GM08714 (cell line): ENCODE results near the gene PCGF1.
"Not testable (repeated sequence)": the region's sequence is repeated elsewhere in the genome, so short reads cannot be mapped to it uniquely, and the experiment has no call there.

ENCODE experiments used
- H3K4me3 ChIP-seq: fragments of 200-500 bp; sonication (Bioruptor generic); 2 replicates; pipeline ENCODE4 v1.5.1; 2014; ENCODE audit warnings: mild to moderate bottlenecking, low read length, inconsistent platforms
- ZNF274 ChIP-seq: IDR thresholded peaks from 2 replicates; pipeline ENCODE4 v1.6.1; 2012; ENCODE audit warnings: mild to moderate bottlenecking, low read depth, low read length

Gene PCGF1

DNA sequence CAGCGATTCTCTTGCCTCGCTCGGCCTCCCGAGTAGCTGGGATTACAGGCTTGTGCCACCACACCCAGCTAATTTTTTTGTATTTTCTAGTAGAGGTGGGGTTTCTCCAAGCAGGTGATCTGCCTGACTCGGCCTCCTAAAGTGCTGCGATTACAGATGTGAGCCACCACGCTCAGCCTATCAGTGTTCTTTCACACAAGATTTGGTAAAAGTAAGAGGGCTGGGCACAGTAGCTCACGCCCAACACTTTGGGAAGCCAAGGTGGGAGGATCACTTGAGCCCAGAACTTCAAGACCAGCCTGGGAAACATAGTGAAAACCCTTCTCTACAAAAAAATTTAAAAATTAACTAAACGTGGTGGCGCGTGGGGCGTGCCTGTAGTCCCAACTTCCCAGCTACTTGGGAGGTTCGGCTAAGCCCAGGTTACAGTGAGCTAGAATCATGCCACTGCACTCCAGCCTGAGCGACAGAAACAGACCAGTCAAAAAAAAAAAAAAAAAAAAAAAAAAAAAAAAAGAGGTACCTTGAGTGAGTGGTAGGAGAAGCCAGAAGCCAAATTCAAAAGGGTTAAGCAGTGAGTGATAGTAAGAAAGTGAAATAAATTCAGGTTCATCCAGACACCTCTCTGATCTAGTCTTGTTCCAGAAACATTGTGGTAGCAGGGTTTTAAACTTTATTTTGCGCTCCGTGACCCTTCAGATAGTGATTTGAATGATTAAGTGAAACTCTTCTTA, 36.0 kb downstream of the PCGF1 start:
- H3K4me3 ChIP-seq = peak overlapping the region; percentile 69
- no peak for TF ChIP-seq ZNF274

- H3K4me3 ChIP-seq = not testable (repeated sequence)
These were observed 36.8 kb downstream of the PCGF1 start for GRCh38 chr2:74470742-74471141.

DNA sequence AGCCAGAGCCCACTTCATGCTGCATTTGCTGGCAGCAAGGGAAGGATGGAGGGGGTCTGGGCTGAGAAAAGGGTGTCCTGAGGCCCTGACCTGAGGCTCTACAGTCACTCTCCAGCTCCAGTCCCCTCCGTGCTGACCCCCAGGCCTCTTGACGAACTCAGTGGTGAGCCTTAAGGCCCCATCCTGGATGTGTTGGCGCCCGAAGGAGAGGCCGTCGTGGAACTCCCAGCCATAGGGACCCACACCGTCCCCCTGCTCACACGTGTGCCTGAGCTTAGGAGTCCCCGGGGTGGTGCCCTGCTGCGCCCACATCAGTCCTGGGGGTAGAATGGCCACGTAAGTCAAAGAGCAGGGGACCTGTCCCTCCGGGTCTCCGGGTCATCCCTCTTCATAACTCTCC, 43.1 kb downstream of the PCGF1 start:
- H3K4me3 ChIP-seq = peak overlapping the region; percentile 68
- no peak for TF ChIP-seq ZNF274

DNA sequence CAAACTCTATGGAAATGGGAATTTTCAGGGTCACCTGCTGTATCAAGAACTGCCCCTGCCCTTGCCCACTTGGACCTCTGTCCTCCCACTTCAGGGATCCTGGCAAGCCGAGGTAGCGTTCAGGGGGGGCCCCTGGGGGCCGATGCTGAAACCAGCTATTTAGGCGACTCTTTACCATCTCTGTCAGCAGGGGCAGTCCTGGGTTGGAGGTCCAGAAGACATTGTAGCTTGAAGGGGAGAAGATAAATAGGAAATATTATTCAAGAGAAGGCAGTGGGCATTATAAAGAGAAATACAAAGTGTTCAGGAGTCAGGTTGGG, 44.7 kb downstream of the PCGF1 start:
- no peak for TF ChIP-seq ZNF274
- H3K4me3 ChIP-seq = no peak overlapping the region

DNA sequence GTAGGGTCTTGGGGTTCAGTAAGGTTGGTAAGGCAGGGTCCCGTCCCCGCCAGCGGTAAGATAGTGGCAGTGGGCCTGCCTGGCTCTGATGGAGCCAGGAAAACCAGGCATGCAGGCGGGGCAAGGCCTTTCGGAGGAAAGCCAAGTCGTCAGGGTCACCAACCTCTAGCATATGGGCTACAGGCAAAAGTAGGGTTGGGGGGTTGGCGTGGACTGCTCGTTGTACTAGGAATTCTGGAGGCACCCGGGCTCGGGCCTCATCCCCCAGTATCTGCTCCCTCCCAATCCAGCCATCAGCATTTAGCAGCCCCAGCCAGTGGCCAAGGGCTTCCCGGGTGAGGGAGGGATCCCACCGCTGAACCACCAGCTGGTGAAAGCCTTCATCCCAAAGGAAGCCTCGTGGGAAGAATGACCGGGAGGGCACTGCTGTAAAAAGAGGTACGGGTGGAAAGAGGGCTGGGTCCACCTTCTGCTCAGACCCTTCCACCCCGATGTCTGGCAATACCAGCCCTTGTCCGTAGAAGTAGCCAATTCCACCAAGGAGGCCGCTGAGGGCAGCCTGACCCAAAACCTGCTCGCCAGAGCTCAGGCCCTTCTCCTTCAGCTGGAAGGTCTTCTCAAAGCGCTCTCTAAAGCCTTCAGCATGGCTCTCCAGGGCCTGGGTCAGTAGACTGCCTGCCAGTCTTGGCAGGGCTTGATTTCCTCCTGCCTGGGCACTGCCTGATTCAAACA, 45.3 kb downstream of the PCGF1 start:
- no peak for TF ChIP-seq ZNF274
- no peak overlapping the region for H3K4me3 ChIP-seq

- H3K4me3 ChIP-seq = no peak overlapping the region
- TF ChIP-seq ZNF274 = no peak
These were observed 46.1 kb downstream of the PCGF1 start for GRCh38 chr2:74461187-74462053.

- not testable (repeated sequence) for H3K4me3 ChIP-seq
These were observed 47.3 kb downstream of the PCGF1 start for GRCh38 chr2:74460187-74460586.

DNA sequence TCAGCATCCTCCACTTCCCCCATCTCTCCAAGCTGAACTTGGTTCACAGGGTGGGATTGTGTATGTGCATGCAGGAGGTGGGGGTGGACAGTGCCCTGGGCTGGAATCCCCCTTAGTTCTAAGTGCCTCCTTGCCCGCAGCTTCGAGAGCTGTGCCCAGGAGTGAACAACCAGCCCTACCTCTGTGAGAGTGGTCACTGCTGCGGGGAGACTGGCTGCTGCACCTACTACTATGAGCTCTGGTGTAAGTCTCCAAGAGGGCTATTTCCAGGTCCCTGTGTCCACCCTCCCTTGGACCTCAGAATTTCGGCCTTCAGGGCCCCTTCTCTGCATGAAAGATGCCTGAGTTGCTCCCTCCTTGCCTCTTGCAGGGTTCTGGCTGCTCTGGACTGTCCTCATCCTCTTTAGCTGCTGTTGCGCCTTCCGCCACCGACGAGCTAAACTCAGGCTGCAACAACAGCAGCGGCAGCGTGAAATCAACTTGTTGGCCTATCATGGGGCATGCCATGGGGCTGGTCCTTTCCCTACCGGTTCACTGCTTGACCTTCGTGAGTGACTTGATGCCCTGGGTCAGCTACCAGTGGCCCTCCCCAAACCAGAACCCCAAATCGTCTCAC, 47.9 kb downstream of the PCGF1 start:
- peak overlapping the region; percentile 81 for H3K4me3 ChIP-seq

GRCh38 chr2:74458938-74459363, 48.5 kb downstream of the PCGF1 start:
- TF ChIP-seq ZNF274 = no peak
- peak overlapping the region; percentile 81 for H3K4me3 ChIP-seq

DNA sequence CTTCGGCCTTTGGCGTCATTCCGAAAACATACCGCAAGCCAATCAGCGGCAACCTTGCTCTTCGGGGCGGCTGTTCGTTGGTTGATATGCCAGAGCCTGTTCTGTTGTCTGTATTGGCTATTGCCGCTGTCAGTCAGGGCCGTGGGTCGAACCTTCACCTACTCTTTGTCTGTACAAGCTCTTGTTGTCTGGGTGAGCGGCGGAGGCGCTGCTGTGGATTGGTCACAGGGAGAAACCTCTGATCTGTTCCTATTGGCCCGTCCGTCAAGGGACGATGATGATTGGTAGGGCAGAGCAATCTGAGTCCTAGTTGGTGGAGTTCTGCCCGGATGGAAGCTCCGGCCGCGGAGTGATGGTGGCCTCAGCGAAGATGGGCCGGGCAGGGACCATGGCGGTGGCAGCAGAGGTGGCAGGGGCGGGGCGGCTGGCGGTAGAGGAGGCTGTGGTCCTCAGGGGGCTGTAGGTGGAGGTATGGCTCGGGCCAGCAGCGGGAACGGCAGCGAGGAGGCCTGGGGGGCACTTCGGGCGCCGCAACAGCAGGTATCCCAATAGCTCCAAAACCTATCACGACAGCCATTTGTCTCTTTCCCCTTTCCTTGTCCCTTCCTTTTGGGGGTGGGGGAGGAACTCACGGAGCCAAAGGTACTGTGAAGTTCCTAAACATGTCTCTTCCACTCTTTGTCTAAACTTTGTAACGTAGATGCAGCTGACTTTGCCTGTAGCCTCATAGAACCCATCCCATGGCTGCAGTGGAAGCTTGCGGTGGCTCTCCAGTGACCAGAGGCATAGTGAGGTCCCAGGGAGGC, 49.2 kb downstream of the PCGF1 start, which contains the start of gene WBP1:
Gene WBP1 (plus strand): TSS at position 307 of the 806 bp plus-strand sequence. CDS start 165 bp downstream, at position 472.
- peak within 1 kb of the TSS; percentile 81 for H3K4me3 ChIP-seq
- no peak for TF ChIP-seq ZNF274

- TF ChIP-seq ZNF274 = no peak
- peak overlapping the region; percentile 51; the same call in 1 of the 2 replicates for H3K4me3 ChIP-seq
These were observed 49.9 kb downstream of the PCGF1 start for GRCh38 chr2:74457549-74458131.

DNA sequence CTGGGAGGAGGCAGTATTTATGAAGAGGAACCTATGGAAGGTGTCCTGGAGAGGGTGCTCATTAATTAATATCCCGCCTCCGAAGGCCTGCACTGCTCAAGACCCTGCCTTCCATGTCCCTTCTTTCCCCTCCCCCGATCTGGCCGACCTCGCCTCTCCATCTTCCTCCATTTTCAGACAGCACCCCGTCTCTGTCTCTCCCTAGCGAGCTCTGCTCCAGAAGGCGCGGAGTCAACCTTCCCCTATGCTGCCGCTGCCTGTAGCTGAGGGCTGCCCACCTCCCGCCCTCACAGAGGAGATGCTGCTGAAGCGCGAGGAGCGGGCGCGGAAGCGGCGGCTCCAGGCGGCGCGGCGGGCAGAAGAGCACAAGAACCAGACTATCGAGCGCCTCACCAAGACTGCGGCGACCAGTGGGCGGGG, 50.4 kb downstream of the PCGF1 start:
- TF ChIP-seq ZNF274 = no peak
- H3K4me3 ChIP-seq = peak overlapping the region; percentile 80
